Measurements from ENCODE around the gene FSIP1.

Gene FSIP1

GRCh38 chr15:39628546-39629257, 153.9 kb downstream of the FSIP1 start:
- ATAC-seq (ENCODE audit: low read depth) (no peak), DNase-seq (ENCODE audit: low spot score) (no peak)
- Histone ChIP-seq H3K36me3 (ENCODE audit: low read depth) (no peaks in the 10 kb centered on the region), H3K9me3 (ENCODE audit: severe bottlenecking) (no peaks in the 10 kb centered on the region), H3K4me1 (ENCODE audit: insufficient read depth, poor library complexity, severe bottlenecking) (peaks cover 60% of the 10 kb centered on the region), H3K27ac (ENCODE audit: poor library complexity, severe bottlenecking) (peak overlapping the region; percentile 94), H3K27me3 (ENCODE audit: insufficient read depth, poor library complexity, severe bottlenecking) (no peaks in the 10 kb centered on the region), H3K4me3 (ENCODE audit: severe bottlenecking) (no peak overlapping the region)
- no peak for TF ChIP-seq CTCF (IDR thresholded peaks at IDR 0.05; ENCODE audit: poor library complexity, severe bottlenecking)

DNA sequence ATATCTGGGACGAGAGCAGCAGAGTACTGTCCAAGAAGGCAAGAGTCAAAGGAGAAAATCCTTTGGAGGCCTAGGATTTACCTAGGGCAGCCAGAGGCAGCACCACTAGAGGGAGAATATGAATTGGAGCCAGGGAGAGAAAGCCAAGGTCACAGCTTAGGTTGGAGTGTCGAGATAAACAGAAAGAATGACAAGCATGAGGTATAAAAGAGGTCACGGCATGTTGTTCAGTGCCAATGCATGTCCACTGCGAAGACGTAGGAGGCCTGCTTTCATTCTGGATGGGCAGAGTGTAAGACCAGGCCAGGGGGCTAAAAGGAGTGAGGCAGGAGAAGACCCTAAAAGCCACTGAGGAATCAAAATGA, 154.5 kb downstream of the FSIP1 start:
- Histone ChIP-seq H3K27ac (ENCODE audit: poor library complexity, severe bottlenecking) (peak overlapping the region; percentile 94), H3K36me3 (ENCODE audit: low read depth) (no peaks in the 10 kb centered on the region), H3K27me3 (ENCODE audit: insufficient read depth, poor library complexity, severe bottlenecking) (no peaks in the 10 kb centered on the region), H3K4me3 (ENCODE audit: severe bottlenecking) (no peak overlapping the region), H3K4me1 (ENCODE audit: insufficient read depth, poor library complexity, severe bottlenecking) (peaks cover 60% of the 10 kb centered on the region), H3K9me3 (ENCODE audit: severe bottlenecking) (no peaks in the 10 kb centered on the region)
- no peak for ATAC-seq (ENCODE audit: low read depth)
- TF ChIP-seq CTCF (IDR thresholded peaks at IDR 0.05; ENCODE audit: poor library complexity, severe bottlenecking) = no peak
- no peak for DNase-seq (ENCODE audit: low spot score)

- ATAC-seq (ENCODE audit: low read depth) = no peak
- no peak for DNase-seq (ENCODE audit: low spot score)
- no peaks in the 10 kb centered on the region for H3K36me3 ChIP-seq (ENCODE audit: low read depth)
- H3K27ac ChIP-seq (ENCODE audit: poor library complexity, severe bottlenecking) = no peak overlapping the region
- no peak overlapping the region for H3K4me3 ChIP-seq (ENCODE audit: severe bottlenecking)
- no peaks in the 10 kb centered on the region for H3K9me3 ChIP-seq (ENCODE audit: severe bottlenecking)
- H3K4me1 ChIP-seq (ENCODE audit: insufficient read depth, poor library complexity, severe bottlenecking) = peaks cover 60% of the 10 kb centered on the region
- H3K27me3 ChIP-seq (ENCODE audit: insufficient read depth, poor library complexity, severe bottlenecking) = no peaks in the 10 kb centered on the region
- no peak for TF ChIP-seq CTCF (IDR thresholded peaks at IDR 0.05; ENCODE audit: poor library complexity, severe bottlenecking)
These were observed 155.0 kb downstream of the FSIP1 start for GRCh38 chr15:39627451-39628143.

DNA sequence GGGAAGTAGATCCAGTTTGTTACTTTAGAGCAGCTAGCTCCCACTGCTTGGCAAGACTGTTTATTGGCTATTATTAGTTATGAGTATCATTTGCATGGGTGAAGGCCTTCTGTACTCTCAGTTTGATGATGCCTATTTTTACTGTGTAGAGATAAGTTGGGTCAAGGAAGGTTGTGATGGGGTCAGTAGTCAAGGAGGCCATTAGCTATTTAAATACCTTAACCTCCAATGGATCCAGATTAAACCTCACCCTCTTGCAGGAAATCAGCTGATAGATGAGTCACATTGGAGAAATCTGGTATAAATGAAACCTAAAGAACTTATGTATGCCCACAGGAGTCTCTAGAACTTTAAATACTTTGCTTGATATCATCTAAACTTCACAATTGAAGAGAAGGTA, 156.8 kb downstream of the FSIP1 start:
- no peak for TF ChIP-seq CTCF (IDR thresholded peaks at IDR 0.05; ENCODE audit: poor library complexity, severe bottlenecking)
- Histone ChIP-seq H3K4me1 (ENCODE audit: insufficient read depth, poor library complexity, severe bottlenecking) (peaks cover 48% of the 10 kb centered on the region), H3K4me3 (ENCODE audit: severe bottlenecking) (no peak overlapping the region), H3K27me3 (ENCODE audit: insufficient read depth, poor library complexity, severe bottlenecking) (no peaks in the 10 kb centered on the region), H3K27ac (ENCODE audit: poor library complexity, severe bottlenecking) (peak overlapping the region; percentile 56), H3K36me3 (ENCODE audit: low read depth) (no peaks in the 10 kb centered on the region), H3K9me3 (ENCODE audit: severe bottlenecking) (no peaks in the 10 kb centered on the region)
- ATAC-seq (ENCODE audit: low read depth) = no peak
- no peak for DNase-seq (ENCODE audit: low spot score)

- H3K9me3 ChIP-seq (ENCODE audit: severe bottlenecking) = no peaks in the 10 kb centered on the region
- no peaks in the 10 kb centered on the region for H3K27me3 ChIP-seq (ENCODE audit: insufficient read depth, poor library complexity, severe bottlenecking)
- H3K4me3 ChIP-seq (ENCODE audit: severe bottlenecking) = no peak overlapping the region
- TF ChIP-seq CTCF (IDR thresholded peaks at IDR 0.05; ENCODE audit: poor library complexity, severe bottlenecking) = no peak
- peaks cover 44% of the 10 kb centered on the region for H3K4me1 ChIP-seq (ENCODE audit: insufficient read depth, poor library complexity, severe bottlenecking)
- ATAC-seq (ENCODE audit: low read depth) (no peak), DNase-seq (ENCODE audit: low spot score) (no peak)
- H3K27ac ChIP-seq (ENCODE audit: poor library complexity, severe bottlenecking) = peak overlapping the region; percentile 56
- no peaks in the 10 kb centered on the region for H3K36me3 ChIP-seq (ENCODE audit: low read depth)
These were observed 157.2 kb downstream of the FSIP1 start for GRCh38 chr15:39625451-39625850.

Data from RWPE2 (cell line).